NCI-H510A (cell line): ENCODE measurements around the gene PLD5.
"Not testable (repeated sequence)": the region's sequence is repeated elsewhere in the genome, so short reads cannot be mapped to it uniquely, and the experiment has no call there.

ENCODE experiments used
- DNase-seq: peaks from one replicate; lab custom pipeline; 2025; lab: John Stamatoyannopoulos, UW

Gene PLD5

DNA sequence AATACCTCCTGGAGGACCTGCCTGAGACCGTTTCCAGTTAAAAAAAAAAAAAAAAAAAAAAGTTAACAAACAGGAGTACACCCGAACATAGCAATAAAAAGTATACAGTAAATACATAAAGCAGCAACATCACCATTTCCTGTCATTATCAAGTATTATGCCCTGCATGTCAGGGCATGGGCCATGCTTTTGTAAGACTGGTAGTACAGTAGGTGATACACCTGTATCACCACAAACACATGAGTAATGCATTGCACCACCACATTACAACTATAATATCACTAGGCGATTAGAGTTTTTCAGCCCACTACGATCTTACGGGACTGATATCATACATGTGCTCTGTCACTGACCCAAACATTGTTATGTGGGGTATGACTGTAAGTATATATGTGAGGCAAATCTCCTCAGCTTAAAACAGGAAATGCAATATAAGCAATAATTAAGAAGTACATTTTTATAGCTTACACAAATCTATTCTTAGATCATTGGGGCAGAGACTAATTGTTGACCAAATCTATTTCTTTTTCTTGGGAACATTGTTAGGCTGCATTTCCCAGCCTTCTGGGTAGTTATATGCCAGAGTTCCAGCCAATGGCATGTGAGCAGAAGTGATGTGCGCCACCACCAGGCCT, 98.1 kb downstream of the PLD5 start:
- no peak for DNase-seq

DNA sequence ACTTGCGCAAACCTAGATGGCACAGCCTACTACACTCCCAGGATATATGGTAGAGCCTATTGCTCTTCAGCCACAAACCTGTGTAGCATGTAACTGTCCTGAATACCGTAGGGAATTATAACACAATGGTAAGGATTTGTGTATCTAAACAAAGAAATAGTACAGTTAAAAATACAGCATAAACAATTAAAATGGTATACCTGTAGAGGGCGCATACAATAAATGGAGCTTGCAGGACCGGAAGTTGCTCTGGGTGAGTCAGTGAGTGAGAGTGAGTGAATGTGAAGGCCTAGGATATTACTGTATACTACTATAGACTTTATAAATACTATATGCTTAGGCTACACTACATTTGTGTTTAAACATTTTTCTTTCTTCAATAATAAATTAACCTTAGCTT, 99.3 kb downstream of the PLD5 start:
- no peak for DNase-seq

DNA sequence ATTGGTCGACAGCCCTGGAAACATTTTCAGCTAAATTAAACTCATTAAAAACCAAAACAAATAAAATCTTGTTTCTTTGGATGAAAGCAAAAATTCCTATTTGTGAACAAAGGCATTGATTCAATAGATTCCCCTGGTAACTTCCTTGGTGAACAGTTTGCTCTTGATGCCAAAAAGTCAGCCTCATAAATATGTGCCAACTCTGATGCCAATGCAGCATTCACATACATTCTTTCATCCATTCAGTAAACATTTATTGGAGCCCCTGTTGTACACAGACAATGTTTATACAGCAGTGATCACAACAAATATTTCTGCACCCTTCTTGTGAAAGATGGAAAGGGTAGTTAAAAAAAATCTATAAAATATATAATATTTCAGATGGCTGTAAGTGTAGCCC, 107.8 kb downstream of the PLD5 start:
- DNase-seq: no peak

GRCh38 chr1:242412921-242413320, 111.6 kb downstream of the PLD5 start:
- DNase-seq: no peak

GRCh38 chr1:242411901-242412300, 112.6 kb downstream of the PLD5 start:
- DNase-seq: no peak

DNA sequence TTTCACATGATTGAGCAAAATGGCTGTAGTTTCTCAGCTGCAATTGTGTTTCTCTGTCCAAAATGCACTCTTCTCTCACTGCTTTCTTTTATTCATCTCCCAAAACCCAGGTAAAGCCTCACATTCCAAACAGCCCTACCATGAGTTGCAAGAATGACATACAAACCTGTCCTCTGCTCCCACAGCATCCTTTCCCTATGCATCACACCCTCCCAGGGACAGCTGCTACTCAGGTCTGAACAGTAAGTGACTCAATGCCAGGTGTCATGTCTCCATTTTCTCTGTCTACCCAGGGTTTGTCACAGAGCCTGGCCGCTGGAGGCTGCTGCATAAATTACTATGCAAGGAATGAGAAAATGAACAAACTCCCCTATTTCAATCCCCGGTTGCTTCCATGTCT, 118.5 kb downstream of the PLD5 start:
- no peak for DNase-seq

- DNase-seq: no peak
Measured at GRCh38 chr1:242404296-242404695, 120.2 kb downstream of the PLD5 start.

DNA sequence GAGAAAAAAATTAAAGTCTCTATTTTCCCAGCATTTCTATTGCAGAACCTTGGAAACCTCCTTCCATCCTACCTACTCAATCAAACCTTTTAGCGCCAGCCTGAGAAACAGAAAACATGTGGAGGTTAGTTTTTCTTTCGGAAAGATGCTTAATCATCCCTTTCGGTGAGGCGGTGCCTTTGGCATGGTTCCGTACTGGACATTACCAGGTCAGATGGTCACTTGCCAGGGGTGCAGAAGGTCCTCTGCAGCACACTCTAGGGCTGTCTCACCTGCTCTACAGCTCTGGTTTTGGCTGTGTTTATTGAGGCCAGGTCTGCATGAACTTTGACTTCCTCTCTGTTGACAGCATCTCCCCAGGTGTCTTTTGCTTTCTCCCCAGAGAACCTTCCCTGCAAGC, 121.5 kb downstream of the PLD5 start:
- no peak for DNase-seq

DNA sequence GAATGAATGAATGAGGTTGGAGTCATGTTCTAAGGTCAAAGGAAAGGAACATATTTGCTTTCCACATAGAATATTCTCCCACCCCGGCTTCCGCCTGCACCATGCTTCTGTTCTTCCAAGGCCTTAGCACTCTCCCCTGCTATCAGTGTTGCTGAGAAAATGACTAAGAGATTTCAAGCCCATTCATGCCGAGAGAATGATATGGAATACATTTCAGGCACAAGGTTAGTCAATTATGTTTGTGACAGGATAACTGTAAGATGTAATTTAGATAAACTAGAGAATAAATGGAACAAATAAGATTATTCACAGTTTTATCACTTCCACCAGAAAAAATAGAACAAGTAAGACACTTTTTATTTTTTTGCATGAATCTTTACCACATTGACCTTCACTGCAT, 122.6 kb downstream of the PLD5 start:
- no peak for DNase-seq

DNA sequence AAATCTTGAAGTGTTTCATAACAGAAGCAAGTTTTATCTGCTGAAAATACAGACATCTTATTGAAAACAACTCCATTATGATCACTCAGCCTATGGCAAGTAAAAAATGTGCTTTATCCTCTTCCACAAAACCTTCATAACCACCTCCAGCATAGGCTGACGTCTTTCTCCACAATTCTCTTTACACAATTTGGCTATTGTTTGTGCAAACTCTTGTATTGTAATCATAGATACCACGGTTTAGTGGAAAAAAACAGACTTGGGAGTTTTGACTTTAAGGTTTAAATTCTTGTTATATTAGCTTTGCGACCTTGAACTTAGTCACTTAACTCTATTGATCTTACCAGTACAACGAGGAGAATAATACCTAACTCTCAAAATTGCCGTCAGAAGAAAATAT, 126.1 kb downstream of the PLD5 start:
- DNase-seq: no peak

- no peak for DNase-seq
Measured at GRCh38 chr1:242391896-242392295, 132.6 kb downstream of the PLD5 start.

DNA sequence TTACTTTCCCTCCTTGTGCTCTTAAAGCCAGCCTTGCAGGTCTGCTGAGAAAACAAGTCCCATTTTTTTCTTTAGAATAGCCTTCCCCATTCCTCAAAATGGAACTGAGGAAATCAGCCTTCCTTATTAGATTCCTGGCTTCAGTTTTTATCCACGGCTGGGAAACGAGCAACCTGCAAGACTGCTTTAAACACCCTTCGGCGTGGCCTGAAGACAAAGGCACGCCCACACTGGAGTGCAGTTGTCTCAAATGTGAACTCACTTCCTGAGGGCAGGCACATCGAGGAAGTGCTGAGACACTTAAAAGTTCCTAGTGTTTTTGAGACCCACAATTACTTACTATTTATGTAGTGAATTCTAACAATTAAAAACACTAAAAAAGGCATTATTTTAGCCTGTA, 148.4 kb downstream of the PLD5 start:
- not testable (repeated sequence) for DNase-seq

GRCh38 chr1:242350446-242350845, 174.1 kb downstream of the PLD5 start:
- not testable (repeated sequence) for DNase-seq

GRCh38 chr1:242349636-242350035, 174.9 kb downstream of the PLD5 start:
- no peak for DNase-seq

DNA sequence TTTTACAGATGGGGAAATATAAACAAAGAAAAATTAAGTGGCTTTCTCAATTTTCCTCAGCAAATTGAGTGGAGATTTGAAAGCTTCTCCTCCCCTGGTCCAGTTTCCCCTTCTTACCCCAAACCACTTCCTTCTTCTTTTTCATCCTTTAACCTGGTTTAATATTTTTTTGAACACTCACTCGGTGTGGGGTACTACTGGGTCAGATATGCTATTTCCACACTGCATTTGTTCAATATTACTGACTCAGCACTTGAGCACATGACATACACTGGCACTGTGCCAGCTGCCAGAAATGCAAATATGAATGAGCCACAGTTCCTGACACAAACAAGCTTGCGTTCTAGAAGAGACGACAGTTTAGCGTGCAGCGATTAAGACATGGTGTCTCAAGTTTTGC, 193.6 kb downstream of the PLD5 start:
- DNase-seq: not testable (repeated sequence)

- not testable (repeated sequence) for DNase-seq
Measured at GRCh38 chr1:242327381-242327780, 197.1 kb downstream of the PLD5 start.

DNA sequence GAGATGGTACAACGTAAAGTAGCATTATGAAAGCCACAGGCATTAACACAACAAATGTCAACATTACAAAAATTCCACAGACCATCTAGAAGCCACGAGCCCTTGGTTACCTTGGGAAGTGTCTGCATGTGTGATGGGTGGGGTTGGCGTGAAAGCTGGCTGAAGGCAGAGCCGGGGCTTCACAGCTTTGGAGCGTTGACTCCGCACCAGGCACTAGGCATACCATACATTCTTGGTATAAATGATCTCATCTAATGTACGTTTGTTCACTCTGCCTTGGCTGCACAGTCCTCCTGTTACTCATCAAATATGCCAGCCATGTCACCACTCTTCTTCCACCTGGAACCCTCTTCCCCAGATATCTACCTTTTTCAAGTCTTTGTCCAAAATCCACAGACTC, 202.5 kb downstream of the PLD5 start:
- not testable (repeated sequence) for DNase-seq

- no peak for DNase-seq
Measured at GRCh38 chr1:242318140-242318539, 206.4 kb downstream of the PLD5 start.

DNA sequence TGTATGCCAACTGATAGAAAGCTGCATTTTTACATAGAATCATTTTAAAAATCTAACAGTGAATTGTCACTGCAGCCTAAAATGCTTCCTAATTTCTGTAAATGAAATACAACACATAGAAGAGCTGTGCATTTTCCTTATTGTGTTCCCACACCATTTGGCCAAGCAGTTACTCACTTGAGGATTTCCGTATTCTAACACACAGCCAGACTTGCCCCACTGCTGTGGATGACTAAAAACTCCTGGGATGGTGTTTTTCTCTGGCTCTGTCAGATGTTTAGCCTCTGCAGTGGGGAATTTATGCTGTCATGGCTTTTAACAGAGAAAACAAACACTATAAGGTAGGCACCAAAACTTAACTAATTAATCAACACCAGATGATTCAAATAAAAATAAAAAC, 209.6 kb downstream of the PLD5 start:
- not testable (repeated sequence) for DNase-seq

DNA sequence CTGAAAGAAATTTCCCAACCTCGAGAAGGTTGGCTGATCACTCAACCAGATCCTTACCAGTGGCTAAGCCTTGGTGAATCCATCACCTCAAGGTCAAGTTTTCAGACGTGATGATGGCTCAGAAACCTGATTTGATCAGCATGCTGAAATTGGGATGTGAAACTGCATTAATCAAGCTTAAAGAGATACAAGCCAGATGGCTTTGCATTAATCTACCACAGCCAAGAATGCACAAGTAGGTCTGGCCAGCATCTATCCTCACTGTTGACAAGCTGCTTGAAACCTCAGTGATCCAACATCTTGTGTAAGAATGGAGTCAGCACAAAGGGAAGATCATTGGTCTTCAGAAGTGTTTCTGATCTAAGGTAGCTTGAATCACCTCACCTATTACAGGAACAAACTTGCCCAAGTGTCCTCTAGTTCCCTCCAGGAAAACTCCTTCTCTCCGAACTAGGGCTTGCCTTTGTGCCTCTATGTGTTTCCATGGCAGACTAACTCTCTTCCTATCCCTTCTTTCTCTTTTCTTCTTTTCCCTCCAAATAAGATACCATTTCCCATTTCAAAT, 210.3 kb downstream of the PLD5 start:
- DNase-seq: not testable (repeated sequence)

- not testable (repeated sequence) for DNase-seq
Measured at GRCh38 chr1:242308681-242309080, 215.8 kb downstream of the PLD5 start.

DNA sequence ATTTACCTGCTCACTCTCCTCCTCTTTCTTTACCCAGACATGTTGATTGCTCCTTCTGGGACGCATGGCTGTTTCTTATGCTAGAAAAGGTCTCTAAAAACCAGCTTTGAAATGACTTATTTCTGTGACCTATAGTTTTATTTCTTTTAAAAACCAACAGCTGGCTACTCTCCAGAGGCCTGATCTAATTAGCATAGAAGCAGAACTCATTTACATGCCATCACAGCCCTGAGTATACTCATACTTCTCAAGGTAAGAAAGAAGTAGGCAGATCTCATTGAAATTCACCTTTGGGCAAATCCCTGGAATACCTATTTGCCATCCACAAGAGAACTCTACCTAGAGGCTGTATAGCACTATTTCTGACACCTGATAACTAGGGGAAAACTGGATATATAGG, 230.7 kb downstream of the PLD5 start:
- not testable (repeated sequence) for DNase-seq

GRCh38 chr1:242288067-242288466, 236.4 kb downstream of the PLD5 start:
- DNase-seq: not testable (repeated sequence)
